Measurements from ENCODE around the gene LHFPL6.

GRCh38 chr13:39580881-39581575 is 22.0 kb downstream of the LHFPL6 start:
- no peak for TF ChIP-seq POLR2A (IDR thresholded peaks at IDR 0.05)
- no peak for TF ChIP-seq CTCF (IDR thresholded peaks at IDR 0.05)
- no peak for TF ChIP-seq POLR2AphosphoS5 (IDR thresholded peaks at IDR 0.05)

All from prostate gland (tissue), 2 donors.